ENCODE results near the gene TRIM14.

Gene TRIM14, protein sequence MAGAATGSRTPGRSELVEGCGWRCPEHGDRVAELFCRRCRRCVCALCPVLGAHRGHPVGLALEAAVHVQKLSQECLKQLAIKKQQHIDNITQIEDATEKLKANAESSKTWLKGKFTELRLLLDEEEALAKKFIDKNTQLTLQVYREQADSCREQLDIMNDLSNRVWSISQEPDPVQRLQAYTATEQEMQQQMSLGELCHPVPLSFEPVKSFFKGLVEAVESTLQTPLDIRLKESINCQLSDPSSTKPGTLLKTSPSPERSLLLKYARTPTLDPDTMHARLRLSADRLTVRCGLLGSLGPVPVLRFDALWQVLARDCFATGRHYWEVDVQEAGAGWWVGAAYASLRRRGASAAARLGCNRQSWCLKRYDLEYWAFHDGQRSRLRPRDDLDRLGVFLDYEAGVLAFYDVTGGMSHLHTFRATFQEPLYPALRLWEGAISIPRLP

DNA sequence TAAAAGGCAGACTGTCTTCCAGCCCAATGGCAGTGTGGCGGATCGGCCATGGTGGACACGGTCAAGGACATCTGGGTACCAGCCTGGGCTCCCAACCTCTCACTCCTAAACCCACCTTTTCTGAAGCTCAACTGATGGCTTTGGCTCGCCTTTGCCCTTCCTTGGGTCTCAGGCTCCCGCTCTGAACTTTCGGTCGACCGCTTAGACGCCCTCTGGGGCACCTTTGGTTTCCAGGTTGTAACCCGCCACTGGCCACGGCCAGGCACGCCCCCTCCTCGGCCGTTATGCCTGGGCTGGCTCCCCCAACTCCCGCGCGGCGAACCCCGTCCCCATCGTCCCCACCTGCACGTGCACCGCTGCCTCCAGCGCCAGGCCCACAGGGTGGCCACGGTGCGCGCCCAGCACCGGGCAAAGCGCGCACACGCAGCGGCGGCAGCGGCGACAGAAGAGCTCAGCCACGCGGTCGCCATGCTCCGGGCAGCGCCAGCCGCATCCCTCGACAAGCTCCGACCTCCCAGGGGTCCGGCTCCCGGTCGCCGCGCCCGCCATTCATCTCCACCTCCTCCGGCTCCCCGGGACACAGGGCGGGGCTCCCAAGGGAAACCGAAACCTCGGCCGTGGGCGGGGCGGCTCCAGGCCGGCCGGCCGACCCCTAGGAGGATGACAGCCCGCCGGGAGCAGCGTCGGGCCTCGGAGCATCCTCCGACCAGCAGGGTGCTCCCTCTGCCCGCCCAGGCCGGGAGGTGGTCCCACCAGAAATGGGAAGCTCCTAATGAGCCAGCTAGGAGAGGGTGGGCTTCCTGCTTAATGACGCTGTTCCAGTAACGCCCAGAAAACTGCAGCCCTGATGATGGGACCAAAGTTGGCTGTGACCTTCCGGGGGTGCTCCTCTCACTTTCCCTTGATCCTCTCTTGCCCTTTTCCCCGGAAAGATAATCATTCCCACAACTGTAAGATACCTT, at the start of gene TRIM14:
TRIM14 (minus strand) TSS at position 583 of the 962 bp plus-strand sequence; CDS start at position 549, 34 bp downstream.
- DNase-seq (ENCODE audit: low spot score) = peak; percentile 83

DNA sequence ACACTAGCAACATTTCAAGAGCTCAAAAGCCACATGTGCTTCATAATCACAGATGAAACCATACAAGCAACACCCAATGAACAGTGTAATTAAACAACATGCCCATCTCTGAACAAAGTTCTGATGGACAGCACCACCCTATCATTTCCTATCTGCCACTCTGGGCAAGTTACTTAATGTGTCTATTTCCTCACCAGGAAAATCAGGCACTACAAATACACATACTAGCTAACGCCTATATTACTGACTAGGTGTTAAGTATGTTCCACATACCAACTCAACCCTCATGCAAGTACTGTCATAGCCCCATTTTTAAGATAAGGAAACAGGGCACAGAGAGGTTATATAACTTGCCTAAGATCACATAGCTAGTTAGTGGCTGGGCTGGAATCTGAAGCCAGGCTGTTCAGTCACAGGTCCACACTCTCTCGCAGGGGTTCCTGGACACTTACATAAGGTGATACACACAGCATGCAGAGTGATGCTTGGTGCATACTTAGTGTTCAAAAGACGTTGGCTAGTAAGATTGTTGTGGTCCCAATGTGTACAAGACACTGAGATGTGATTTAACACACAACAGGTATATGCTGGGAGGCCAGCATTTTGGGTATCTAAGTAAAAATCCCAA, 49.2 kb upstream of the TRIM14 start:
- no peak for DNase-seq (ENCODE audit: low spot score)

DNA sequence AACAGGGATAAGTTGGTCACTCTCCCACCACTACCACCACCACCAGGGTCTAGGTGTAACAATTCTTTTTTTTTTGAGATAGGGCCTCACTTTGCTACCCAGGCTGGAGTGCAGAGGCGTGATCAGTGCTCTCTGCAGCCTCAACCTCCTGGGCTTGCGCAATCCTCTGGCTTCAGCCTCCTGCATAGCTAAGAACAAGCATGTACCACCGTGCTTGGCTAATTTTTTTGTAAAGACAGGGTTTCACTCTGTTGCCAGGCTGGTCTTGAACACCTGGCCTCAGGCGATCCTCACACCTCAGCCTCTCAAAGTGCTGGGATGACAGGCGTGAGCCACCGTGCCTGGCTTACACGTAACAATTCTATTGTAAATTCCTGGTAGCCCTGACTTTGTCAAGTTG, 45.9 kb upstream of the TRIM14 start:
- DNase-seq (ENCODE audit: low spot score) = no peak

DNA sequence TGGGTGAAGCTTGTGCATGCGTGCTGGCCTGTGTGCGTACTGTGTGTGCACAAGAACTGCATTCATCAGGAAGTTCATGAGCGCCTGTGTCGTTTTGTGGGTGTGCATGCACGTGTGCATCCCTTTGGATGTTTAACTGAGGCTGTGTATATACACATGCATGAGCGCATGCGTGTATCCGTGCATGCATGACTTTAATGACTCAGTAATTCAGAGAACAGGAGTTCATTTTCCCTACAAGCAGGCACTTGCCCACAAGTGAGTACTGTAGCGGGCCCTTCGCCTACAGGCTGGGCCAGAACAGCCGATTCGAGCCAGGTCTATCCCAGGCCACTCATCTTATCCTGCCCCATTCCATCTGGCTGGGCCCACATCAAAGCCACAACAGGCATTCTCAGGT, 43.6 kb upstream of the TRIM14 start:
- no peak for DNase-seq (ENCODE audit: low spot score)

DNA sequence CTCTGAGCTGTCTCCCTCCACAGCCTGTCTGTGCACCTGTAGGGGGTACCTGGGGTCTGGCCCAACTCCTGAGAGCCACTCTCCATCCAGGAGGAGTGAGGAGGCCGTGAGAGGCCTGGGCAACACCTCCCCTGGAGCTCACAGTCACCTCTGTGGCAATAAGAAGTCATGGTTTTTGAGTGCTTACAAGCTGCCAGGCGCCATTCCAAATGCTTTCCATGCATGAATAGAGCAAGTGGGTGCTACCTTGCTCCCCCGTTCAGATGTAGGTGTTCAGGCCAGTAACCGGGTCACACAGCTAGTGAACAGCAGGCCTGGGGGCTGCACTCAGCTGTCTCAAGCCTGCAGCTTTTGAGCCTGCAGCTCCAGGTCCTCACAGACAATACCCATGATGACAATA, 42.8 kb upstream of the TRIM14 start:
- DNase-seq (ENCODE audit: low spot score) = no peak

DNA sequence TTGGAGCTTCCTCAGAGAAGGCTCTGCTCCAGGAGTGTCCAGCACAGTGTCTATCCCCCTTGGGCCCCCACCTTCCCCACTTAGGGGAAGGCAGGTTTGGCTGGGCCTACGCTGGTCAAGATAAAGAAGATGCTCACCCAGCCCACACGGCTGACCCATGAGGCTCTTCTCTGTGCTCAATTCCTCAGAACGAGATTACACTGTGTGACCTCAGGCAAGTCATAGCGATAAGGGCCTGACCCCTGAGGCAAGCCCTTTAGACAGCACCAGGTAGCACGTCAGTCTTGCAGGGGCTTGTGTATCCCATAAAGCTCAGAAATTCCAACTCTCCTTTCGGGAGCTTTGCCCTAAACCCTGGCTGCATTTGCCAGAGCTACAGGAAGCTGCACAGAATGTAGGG, 40.8 kb upstream of the TRIM14 start:
- no peak for DNase-seq (ENCODE audit: low spot score)

DNA sequence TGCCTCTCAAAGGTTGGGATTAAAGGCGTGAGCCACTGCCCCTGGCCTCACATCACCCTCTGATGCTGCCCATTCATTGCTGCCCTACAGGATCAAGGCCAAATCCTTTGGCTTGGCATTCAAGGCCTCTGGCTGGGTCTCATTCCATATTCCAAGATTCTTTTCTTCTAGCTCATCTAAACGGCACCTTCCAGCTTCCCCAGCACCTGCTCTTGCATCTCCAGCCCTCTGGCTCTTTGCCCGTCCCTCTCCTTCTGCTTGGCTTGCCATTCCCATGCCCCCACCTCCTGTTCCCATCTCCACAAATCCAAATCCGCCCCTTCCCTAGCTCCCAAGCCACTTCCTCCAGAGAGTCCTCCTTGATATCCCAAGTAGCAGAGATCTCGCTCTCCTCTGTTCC, 40.3 kb upstream of the TRIM14 start:
- no peak for DNase-seq (ENCODE audit: low spot score)

DNA sequence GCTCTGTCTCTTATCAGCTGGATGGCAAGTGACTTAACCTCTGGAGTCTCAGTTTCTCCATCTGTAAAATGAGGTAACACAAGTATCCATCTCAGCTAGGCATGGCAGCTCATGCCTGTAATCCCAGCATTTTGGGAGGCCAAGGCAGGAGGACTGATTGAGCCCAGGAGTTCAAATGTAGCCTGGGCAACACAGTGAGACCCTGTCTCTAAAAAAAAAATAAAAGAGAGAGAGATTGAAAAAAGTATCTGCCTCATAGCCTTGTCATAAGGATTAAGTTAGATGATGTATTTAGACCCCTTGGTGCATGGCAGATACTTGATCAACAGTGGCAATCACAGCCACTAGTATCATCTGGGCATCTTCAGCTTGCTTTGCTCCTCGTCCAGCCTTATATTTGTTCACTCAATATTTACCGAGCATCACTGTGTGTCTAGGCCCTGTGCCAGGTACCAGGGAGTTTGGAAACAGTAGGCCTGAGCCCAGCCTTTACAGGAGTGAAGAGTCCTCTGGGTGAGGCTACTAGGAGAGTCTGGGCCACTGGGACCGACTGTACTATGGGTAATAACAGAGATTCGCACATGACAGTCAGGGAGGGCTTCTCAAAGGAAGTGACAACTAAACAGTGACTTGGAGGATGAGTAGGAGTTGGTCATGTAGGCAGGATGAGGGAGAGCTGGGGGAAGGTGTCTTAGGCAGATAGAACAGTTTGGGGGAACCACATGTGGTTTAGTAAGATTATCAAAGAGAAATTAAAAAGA, 39.2 kb upstream of the TRIM14 start:
- DNase-seq (ENCODE audit: low spot score) = no peak

DNA sequence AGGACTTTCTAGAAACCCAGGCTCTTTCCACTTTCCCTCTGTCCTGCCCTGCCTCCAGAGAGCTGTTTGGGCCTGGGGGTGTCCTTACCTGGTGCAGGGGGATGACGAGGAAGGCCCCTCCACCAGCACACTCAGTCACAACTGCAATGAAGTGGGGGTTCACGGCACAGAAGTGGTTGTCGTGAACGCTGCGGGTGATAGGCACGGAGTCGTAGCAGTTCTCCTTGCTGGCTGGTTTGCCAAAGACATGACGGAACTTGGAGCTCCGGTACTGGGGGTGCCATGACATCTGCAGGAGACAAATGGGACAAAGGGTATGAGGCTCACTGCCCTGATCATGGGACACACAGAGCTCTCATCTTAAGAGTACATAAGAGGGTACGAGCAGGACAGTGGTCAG, 38.4 kb upstream of the TRIM14 start:
- DNase-seq (ENCODE audit: low spot score) = no peak

DNA sequence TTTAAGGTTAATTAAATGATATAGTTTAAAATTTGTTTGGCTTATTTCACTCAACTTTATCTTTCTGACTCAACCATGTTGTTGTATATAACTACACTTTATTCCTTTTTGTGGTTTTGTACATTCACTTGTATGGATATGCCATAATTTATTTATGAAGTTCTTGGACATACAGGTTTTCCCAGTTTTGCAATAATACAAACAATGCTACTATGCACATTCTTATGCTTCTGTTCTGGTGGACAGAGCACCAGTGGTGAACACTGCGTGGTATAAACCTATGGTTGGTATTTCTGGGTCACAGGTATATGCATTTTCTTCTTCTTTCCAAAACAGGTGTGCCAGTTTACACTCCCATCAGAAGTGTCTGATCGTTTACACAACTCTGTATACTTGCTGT, 35.7 kb upstream of the TRIM14 start:
- DNase-seq (ENCODE audit: low spot score) = no peak

DNA sequence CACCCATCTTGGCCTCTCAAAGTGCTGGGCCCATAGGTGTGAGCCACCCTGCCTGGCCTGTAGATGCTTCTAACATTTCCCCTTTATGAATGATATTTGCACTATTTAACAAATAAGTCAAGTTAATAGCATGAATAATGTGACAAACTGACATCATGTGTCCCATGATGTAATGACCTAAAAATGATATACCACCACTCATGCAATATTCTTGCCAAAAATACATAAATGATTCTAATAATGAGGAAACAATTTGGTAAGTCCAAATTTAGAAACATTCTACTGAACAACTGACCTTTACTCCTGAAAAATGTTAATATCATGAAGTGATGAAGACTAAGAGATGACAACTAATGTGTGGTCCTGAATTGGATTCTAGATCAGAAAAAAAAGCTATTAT, 33.5 kb upstream of the TRIM14 start:
- no peak for DNase-seq (ENCODE audit: low spot score)

DNA sequence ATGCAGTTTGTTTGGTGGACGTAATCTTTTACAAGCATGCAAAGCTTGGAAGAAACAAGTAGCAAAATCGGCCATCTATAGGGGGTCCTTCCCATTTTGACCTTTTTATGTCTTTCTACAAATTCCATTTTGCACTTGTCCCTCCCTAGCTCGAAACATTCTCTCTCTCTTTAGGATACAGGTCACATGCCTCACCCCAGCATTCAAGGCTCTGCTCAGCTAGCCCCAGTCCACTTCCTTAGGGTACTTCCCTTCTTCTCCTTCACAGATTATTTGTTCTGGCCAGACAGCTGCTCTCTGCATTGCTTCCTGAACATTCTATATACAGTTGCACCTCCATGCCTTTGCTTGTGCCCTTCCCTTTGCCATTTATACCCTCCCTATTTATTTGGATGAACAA, 31.7 kb upstream of the TRIM14 start:
- DNase-seq (ENCODE audit: low spot score) = no peak

DNA sequence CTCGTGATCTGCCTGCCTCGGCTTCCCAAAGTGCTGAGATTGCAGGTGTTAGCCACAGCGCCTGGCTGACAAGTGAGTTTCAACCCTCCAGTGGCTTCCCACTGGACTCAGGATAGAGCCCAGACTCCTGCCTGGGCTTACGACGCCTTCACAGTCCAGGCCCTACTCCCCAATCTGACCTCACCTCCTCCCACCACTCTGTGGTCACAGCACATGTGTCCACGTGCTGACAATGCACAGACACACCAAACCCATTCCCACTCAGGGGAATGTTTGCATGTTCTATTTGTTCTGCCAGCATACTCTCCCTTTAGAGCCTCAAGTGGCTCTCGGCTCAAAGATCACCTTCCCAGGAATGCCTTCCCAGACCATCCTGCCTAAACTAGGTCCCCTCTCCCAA, 31.1 kb upstream of the TRIM14 start:
- DNase-seq (ENCODE audit: low spot score) = no peak

DNA sequence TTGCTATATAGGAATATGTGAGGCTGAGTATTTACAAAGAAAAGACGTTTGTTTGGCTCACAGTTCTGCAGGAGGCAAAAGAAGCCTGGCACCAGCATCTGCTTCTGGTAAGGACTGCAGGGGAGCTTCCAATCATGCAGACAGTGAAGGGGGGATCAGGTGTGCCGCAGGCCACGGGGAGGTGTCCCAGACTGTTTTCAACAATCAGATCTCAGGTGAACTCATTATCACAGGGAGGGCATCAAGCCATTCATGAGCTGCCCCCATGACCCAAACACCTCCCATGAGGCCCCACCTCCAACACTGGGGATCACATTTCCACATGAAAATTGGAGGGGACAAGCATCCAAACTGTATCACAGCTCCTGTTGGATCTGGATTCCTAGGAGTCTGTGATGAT, 30.4 kb upstream of the TRIM14 start:
- DNase-seq (ENCODE audit: low spot score) = no peak

DNA sequence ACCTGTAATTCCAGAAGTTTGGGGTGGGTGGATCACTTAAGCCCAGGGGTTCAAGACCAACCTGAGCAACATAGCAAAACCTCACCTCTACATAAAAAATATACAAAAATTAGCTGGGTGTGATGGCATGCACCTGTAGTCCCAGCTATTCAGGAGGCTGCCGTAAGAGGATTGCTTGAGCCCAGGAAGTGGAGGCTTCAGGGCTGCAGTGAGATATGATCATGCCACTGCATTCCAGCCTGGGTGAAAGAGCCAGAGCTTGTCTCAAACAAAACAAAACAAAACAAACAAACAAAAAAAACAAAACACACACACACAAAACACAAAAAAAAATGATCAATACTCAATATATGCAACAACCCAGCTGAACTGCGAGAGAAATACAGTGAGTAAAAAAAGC, 29.5 kb upstream of the TRIM14 start:
- no peak for DNase-seq (ENCODE audit: low spot score)

DNA sequence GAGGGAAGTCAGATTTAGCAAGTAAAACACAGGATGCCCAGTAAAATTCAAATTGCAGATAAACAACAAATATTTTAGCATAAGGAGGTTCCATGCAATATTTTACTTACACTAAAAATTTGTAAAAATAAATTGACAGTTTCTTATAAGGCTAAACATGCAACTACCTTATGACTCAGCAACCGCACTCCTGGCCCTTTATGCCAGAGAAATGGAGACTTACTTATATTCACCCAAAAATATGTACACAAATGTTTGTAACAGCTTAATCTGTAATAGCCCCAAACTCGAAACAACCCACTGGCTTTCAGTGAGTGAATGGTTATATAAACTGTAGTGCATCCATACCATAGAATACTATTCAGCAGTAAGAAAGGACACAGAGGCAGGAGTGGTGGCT, 28.6 kb upstream of the TRIM14 start:
- DNase-seq (ENCODE audit: low spot score) = no peak

DNA sequence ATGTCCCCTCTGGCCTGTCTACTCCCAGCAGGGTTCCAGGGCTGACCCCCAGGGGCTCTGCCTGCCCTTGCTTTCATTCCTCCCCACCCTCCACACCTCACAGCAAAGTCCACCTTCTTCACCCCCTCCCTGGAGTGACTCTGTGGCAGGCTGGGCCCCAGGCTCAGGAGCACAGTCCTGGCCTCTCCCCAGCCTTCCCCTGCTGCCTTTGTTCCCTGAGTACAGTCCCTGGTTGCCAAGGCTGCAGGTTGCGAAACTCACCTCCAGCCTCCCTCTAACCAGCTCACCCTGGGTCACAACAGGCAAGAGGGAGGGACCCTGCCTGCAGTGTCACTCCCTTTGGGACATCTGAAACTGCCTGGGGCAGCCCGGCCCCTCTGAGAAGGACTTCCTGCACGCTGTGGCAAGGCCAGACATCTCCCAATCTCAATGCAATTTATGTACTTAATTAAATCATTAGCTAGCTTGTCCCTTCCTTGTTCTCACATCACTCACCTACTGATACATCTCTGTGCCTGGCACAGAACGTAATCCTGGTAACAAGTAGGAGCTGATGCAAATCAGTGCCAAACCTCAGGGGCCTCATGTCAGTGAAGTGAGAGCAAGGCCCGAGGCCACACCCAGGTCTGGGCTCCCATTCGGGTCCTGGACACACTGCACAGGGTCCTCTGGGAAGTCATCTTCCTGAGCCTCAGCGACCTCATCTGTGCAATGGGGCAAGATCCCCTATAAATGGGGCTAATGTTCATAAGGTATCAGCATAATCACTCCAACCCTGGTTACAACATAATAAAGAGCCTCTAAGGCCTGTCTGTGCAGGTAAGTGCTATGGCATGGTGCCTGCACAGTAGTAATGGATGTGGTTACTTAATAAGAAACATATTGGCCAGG, 27.3 kb upstream of the TRIM14 start:
- DNase-seq (ENCODE audit: low spot score) = peak; percentile 67

DNA sequence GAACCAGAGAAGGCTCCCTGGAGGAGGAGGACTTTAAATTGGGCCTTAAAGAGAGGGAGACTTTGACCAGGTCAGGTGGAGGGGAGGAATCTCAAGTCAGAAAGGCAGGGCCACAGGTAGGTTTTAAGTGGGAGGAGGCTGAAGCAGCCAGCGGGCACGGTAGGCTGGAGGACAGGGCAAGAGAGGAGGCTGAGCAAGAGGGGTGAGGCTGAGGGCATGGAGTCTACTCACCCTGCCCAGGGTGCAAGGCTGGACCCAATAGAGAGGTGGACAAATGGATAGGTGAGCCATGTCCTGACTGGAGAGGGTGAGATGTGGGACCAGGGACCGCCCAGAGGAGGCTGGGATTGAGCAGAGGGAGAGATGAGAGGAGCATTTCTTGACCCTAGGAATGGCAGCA, 25.6 kb upstream of the TRIM14 start:
- DNase-seq (ENCODE audit: low spot score) = no peak

DNA sequence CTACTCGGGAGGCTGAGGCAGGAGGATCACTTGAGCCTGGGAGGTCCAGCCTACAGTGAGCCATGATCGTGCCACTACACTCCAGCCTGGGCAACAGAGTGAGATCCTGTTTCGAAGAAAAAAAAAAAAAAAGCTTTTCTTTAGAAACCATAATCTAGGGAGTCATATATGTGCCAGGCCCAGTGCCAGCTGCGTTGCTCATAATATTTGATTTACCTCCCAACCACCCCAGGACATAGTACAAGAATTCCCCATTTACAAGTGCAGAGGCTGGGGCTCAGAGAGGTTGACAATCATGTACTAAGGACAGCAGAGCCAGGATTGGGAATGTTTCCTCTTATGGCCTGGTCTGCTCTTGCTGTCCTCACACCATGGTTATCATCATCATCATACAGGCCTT, 25.1 kb upstream of the TRIM14 start:
- no peak for DNase-seq (ENCODE audit: low spot score)

DNA sequence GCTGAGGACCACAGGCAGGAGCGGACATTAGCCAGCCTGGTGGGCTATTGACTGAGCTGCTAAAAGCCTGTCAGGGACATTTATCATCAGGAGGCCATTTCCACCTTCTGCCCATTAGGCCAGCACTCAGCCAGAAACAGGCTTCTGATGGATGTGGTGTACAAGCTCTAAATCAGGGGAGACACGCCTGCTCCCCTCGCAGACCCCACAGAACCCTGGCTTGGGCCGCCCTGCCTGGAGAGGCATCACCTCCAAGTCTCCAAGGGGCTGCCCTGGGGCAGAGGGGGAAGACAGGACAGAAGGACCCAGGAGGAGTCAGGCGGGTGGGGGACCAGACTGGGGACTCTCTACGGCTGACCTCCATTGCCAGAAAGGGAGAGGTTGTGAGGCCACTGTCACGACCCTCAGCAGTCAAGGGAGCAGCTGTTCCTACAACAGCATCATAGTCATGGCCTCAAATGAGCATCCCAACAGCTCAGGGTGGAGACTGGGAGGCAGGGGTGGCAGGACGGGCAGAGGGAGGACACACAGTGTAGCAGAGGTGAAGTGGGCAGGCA, 24.0 kb upstream of the TRIM14 start:
- DNase-seq (ENCODE audit: low spot score) = no peak
